ENCODE results near the gene TTC9B. TPM values are rescaled to one million over a fixed set of nuclear protein-coding genes. Genes with fewer than 3 reads are reported as not detected.

TTC9B gene
- total and polyA plus RNA-seq, 2 donors (not counting 1 experiment from before 2014, with no cell fraction given), result not detected

DNA sequence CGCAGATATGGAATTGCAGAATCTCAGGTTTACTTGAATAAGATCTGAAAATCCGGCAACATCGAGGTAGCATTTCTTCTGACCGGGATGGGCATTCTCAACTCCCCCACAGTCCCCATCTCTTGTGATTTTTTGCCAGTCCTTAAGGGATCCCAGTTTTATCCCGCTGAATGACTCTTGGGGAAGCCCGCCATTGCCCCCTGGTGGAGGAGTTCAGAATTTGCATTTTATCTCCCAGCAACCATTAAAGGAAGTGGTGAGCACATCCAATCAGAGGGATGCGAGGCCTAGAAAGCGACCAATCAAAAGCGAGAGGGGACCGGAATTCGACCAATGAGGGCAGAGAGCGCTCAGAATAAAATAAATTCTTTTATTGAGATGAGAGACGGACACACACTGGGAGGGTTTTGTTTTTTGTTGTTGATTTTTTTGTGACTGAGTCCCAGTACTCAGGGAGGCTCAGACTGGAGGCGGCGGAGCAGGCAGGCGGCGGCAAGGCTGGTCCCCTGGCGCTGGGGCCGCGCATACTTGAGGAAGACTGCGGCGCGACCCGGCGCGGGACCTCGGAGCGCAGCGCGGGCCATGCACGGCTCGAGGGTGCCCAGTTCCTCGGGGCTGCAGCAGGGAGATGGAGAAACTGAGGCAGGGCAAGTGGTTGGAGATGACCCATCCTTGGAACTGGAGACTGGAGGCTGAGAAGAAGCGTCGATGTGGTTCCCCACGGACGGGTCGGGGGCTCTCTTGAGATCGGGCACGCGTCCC, 3.9 kb upstream of the TTC9B start:
- H3K4me3 ChIP-seq (ENCODE audit: control extremely low read depth in 1 of 5, extremely low read depth in 1 of 5, insufficient read depth in 1 of 5, low read depth in 2 of 5, low read length in 4 of 5), result no peak overlapping the region
- H3K27me3 ChIP-seq (replicated peaks in 1 of 4; ENCODE audit: control extremely low read depth in 1 of 4, control insufficient read depth in 3 of 4, insufficient read depth in 4 of 4, low read length in 3 of 4), result peaks cover 0 to 66% (median 39%) of the 10 kb centered on the region in 4 experiments
- ATAC-seq (ENCODE audit: low read depth) (peak; percentile 84), DNase-seq (peak; percentile 89)
- no peak overlapping the region for H3K9ac ChIP-seq (ENCODE audit: low read length)
- no peaks in the 10 kb centered on the region for H3K79me2 ChIP-seq (ENCODE audit: control insufficient read depth, insufficient read depth, low read length)
- peaks cover 31 to 43% of the 10 kb centered on the region in 2 donors for H3K4me1 ChIP-seq (ENCODE audit: control insufficient read depth in 2 of 2, insufficient read depth in 2 of 2, low read length in 2 of 2)
- H3K4me2 ChIP-seq (replicated peaks; ENCODE audit: low read depth, low read length, poor library complexity, severe bottlenecking), result no peak overlapping the region
- Mint-ChIP-seq H3K4me3 (no peak overlapping the region), H3K27ac (peak overlapping the region; percentile 1), H3K4me1 (peaks cover 18% of the 10 kb centered on the region), H3K27me3 (peaks cover 45% of the 10 kb centered on the region), H3K9me3 (ENCODE audit: insufficient read depth) (no peaks in the 10 kb centered on the region)
- H2AFZ ChIP-seq (ENCODE audit: insufficient read depth, low read depth, low read length, poor library complexity, severe bottlenecking), result no peak overlapping the region
- no peak overlapping the region for H3K27ac ChIP-seq (ENCODE audit: low read length in 2 of 2)
- ChIA-PET CTCF (interaction anchor here (1.9 to 3.2 kb wide), 2 partner anchors 81 to 82 kb away, joined by 6 to 26 read pairs; no protein-coding TSS in a partner anchor), POLR2A (no interaction called here)
- no peaks in the 10 kb centered on the region for H4K20me1 ChIP-seq (ENCODE audit: control insufficient read depth, insufficient read depth, low read length, poor library complexity, severe bottlenecking)
- TF ChIP-seq, protein P1, sequence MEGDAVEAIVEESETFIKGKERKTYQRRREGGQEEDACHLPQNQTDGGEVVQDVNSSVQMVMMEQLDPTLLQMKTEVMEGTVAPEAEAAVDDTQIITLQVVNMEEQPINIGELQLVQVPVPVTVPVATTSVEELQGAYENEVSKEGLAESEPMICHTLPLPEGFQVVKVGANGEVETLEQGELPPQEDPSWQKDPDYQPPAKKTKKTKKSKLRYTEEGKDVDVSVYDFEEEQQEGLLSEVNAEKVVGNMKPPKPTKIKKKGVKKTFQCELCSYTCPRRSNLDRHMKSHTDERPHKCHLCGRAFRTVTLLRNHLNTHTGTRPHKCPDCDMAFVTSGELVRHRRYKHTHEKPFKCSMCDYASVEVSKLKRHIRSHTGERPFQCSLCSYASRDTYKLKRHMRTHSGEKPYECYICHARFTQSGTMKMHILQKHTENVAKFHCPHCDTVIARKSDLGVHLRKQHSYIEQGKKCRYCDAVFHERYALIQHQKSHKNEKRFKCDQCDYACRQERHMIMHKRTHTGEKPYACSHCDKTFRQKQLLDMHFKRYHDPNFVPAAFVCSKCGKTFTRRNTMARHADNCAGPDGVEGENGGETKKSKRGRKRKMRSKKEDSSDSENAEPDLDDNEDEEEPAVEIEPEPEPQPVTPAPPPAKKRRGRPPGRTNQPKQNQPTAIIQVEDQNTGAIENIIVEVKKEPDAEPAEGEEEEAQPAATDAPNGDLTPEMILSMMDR (IDR thresholded peaks at IDR 0.05), result peak; percentile 86
- TF ChIP-seq EZH2 (IDR thresholded peaks at IDR 0.05; ENCODE audit: borderline replicate concordance, insufficient read depth, low read depth, low read length, poor library complexity, severe bottlenecking), result no peak
- intact Hi-C loops (cut with micrococcal nuclease), result loop anchor here (1.0 kb wide), 2 partner anchors 31 to 83 kb away; partner anchors contain the start of gene MAP3K10
- 66% methylated on average over 38 of the region's 41 CpGs for WGBS (ENCODE audit: insufficient coverage)
- H3K9me3 ChIP-seq (ENCODE audit: control extremely low read depth in 1 of 3, control insufficient read depth in 2 of 3, insufficient read depth in 1 of 3, low read length in 2 of 3), result peaks cover 0 to 41% (median 0%) of the 10 kb centered on the region in 3 donors
- no peaks in the 10 kb centered on the region for H3K36me3 ChIP-seq (replicated peaks in 1 of 2; ENCODE audit: control extremely low read depth in 1 of 2, control insufficient read depth in 1 of 2, extremely low read depth in 1 of 2, insufficient read depth in 2 of 2, low read length in 1 of 2)

DNA sequence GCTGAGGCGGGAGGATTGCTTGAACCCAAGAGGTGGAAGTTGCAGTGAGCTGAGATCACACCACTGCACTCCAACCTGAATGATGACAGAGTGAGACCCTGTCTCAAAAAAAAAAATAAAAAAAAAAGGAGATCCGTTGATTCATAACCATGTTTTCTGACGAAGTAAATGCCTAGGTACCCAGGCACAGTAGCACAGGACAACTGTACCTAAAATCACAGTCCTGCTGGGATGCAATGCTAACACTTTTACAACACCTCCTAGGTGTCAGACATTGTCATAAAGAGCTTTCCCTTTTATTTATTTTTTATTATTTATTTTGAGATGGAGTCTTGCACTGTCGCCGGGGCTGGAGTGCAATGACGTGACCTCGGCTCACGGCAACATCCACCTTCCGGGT, 2.5 kb upstream of the TTC9B start:
- Histone ChIP-seq H3K27ac (ENCODE audit: low read length in 2 of 2) (no peak overlapping the region), H3K36me3 (replicated peaks in 1 of 2; ENCODE audit: control extremely low read depth in 1 of 2, control insufficient read depth in 1 of 2, extremely low read depth in 1 of 2, insufficient read depth in 2 of 2, low read length in 1 of 2) (no peaks in the 10 kb centered on the region), H3K4me3 (ENCODE audit: control extremely low read depth in 1 of 5, extremely low read depth in 1 of 5, insufficient read depth in 1 of 5, low read depth in 2 of 5, low read length in 4 of 5) (no peak overlapping the region), H3K4me1 (ENCODE audit: control insufficient read depth in 2 of 2, insufficient read depth in 2 of 2, low read length in 2 of 2) (peaks cover 22 to 39% of the 10 kb centered on the region in 2 donors), H3K4me2 (replicated peaks; ENCODE audit: low read depth, low read length, poor library complexity, severe bottlenecking) (no peak overlapping the region), H2AFZ (ENCODE audit: insufficient read depth, low read depth, low read length, poor library complexity, severe bottlenecking) (no peak overlapping the region), H3K9ac (ENCODE audit: low read length) (no peak overlapping the region), H4K20me1 (ENCODE audit: control insufficient read depth, insufficient read depth, low read length, poor library complexity, severe bottlenecking) (no peaks in the 10 kb centered on the region), H3K27me3 (replicated peaks in 1 of 4; ENCODE audit: control extremely low read depth in 1 of 4, control insufficient read depth in 3 of 4, insufficient read depth in 4 of 4, low read length in 3 of 4) (peaks cover 0 to 66% (median 38%) of the 10 kb centered on the region in 4 experiments), H3K79me2 (ENCODE audit: control insufficient read depth, insufficient read depth, low read length) (no peaks in the 10 kb centered on the region), H3K9me3 (ENCODE audit: control extremely low read depth in 1 of 3, control insufficient read depth in 2 of 3, insufficient read depth in 1 of 3, low read length in 2 of 3) (peaks cover 0 to 41% (median 0%) of the 10 kb centered on the region in 3 donors)
- ChIA-PET CTCF (interaction anchor here (3.2 kb wide), 1 partner anchor 80 kb away, joined by 26 read pairs; no protein-coding TSS in a partner anchor), POLR2A (no interaction called here)
- intact Hi-C loops (cut with micrococcal nuclease), result no loop called here
- Mint-ChIP-seq H3K27me3 (peaks cover 46% of the 10 kb centered on the region), H3K4me1 (peaks cover 13% of the 10 kb centered on the region), H3K4me3 (no peak overlapping the region), H3K9me3 (ENCODE audit: insufficient read depth) (no peaks in the 10 kb centered on the region), H3K27ac (no peak overlapping the region)
- WGBS (ENCODE audit: insufficient coverage), result 79% methylated on average over 5 of the region's 9 CpGs
- TF ChIP-seq EZH2 (IDR thresholded peaks at IDR 0.05; ENCODE audit: borderline replicate concordance, insufficient read depth, low read depth, low read length, poor library complexity, severe bottlenecking), result no peak
- TF ChIP-seq, protein P1 (IDR thresholded peaks at IDR 0.05), result no peak
- ATAC-seq (ENCODE audit: low read depth) (no peak), DNase-seq (no peak)
